ENCODE measurements around the gene ZBTB5.
A peak's percentile ranks its signal among the peaks of the same experiment; 100 is the strongest.
"Not testable (repeated sequence)": the region's sequence is repeated elsewhere in the genome, so short reads cannot be mapped to it uniquely, and the experiment has no call there.

Gene ZBTB5

GRCh38 chr9:37465249-37466036 lies at the start of gene ZBTB5:
TSS of gene ZBTB5 (minus strand) at chr9:37465450. CDS start at chr9:37442551, 22,899 bp downstream.
- POLR2A ChIA-PET = interaction anchor here (0.6 to 1.5 kb wide), 12 partner anchors 16 to 610 kb away, joined by 3 to 10 read pairs (median 4); partner anchors contain the start of gene POLR1E
- TF ChIP-seq, protein P1, sequence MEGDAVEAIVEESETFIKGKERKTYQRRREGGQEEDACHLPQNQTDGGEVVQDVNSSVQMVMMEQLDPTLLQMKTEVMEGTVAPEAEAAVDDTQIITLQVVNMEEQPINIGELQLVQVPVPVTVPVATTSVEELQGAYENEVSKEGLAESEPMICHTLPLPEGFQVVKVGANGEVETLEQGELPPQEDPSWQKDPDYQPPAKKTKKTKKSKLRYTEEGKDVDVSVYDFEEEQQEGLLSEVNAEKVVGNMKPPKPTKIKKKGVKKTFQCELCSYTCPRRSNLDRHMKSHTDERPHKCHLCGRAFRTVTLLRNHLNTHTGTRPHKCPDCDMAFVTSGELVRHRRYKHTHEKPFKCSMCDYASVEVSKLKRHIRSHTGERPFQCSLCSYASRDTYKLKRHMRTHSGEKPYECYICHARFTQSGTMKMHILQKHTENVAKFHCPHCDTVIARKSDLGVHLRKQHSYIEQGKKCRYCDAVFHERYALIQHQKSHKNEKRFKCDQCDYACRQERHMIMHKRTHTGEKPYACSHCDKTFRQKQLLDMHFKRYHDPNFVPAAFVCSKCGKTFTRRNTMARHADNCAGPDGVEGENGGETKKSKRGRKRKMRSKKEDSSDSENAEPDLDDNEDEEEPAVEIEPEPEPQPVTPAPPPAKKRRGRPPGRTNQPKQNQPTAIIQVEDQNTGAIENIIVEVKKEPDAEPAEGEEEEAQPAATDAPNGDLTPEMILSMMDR (IDR thresholded peaks at IDR 0.05; ENCODE audit: control extremely low read depth, extremely low read depth, low read depth, missing control alignments) = no peak
- peak; percentile 97 for DNase-seq (ENCODE audit: extremely low spot score)
- CTCF ChIA-PET = interaction anchor here (1.2 to 1.6 kb wide), 4 partner anchors 10 to 19 kb away, joined by 3 read pairs; no protein-coding TSS in a partner anchor

DNA sequence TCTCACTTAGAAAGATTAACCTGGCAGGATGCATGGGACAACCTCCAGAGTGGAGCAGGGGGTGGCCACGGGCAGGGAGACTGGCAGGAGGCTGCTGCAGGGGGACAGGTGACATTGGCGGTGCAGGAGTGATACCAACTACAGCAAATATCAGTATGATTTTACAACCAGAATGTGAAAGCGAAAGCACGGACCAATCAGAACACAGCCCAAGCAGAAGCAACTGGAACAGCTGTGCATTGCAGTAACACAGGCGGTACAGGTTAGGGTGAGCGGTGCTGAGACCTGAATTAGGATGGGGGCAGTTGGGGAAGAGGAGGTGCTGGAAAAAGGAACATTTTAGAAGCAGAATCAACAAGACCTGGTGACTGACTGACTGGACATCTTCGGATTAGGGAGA lies 49.7 kb upstream of the ZBTB5 start:
- ChIA-PET CTCF (interaction anchor here (1.8 kb wide), 1 partner anchor 48 kb away, joined by 4 read pairs; no protein-coding TSS in a partner anchor), POLR2A (no interaction called here)
- DNase-seq (ENCODE audit: extremely low spot score) = no peak
- TF ChIP-seq, protein P1 (IDR thresholded peaks at IDR 0.05; ENCODE audit: control extremely low read depth, extremely low read depth, low read depth, missing control alignments) = no peak

GRCh38 chr9:37514415-37514814 lies 49.2 kb upstream of the ZBTB5 start:
- CTCF ChIA-PET = interaction anchor here (1.2 kb wide), 1 partner anchor 9 kb away, joined by 3 read pairs; no protein-coding TSS in a partner anchor
- DNase-seq (ENCODE audit: extremely low spot score); POLR2A ChIA-PET: not testable (repeated sequence)

DNA sequence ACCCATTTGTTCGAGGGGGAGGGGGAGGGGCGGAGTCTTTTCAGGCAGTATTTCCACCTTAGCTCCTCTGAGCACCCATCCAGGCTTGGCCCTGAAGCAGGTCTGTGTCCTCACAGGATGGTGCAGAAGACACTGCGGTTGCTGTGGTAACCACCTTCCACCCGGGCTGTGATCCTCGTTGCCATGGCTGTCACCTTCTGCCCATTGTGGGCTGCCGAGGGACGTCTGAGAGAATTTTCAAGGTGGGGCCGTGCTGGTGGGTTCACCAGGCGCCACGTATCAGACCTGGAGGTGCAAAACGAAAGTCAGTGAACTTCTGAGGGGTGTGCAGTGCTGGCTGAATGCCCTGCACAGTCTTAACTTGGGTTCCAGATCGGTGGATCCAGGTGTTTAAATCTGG lies 47.2 kb upstream of the ZBTB5 start:
- ChIA-PET POLR2A (no interaction called here), CTCF (interaction anchor here (1.5 kb wide), 2 partner anchors 9 to 11 kb away, joined by 3 read pairs; no protein-coding TSS in a partner anchor)
- no peak for DNase-seq (ENCODE audit: extremely low spot score)
- TF ChIP-seq, protein P1 (IDR thresholded peaks at IDR 0.05; ENCODE audit: control extremely low read depth, extremely low read depth, low read depth, missing control alignments) = no peak

- DNase-seq (ENCODE audit: extremely low spot score) = peak; percentile 50
- TF ChIP-seq, protein P1 (IDR thresholded peaks at IDR 0.05; ENCODE audit: control extremely low read depth, extremely low read depth, low read depth, missing control alignments) = peak; percentile 22
- ChIA-PET POLR2A (interaction anchor here (1.0 kb wide), 1 partner anchor 26 kb away, joined by 3 read pairs; no protein-coding TSS in a partner anchor), CTCF (interaction anchor here (0.6 to 1.5 kb wide), 4 partner anchors 10 to 92 kb away, joined by 3 to 4 read pairs (median 4); no protein-coding TSS in a partner anchor)
Measured at GRCh38 chr9:37511016-37512010, 46.1 kb upstream of the ZBTB5 start.

GRCh38 chr9:37510053-37510452 lies 44.8 kb upstream of the ZBTB5 start:
- DNase-seq (ENCODE audit: extremely low spot score); POLR2A ChIA-PET: not testable (repeated sequence)
- CTCF ChIA-PET = interaction anchor here (0.6 to 3.1 kb wide), 2 partner anchors 10 to 15 kb away, joined by 3 to 12 read pairs; no protein-coding TSS in a partner anchor

DNA sequence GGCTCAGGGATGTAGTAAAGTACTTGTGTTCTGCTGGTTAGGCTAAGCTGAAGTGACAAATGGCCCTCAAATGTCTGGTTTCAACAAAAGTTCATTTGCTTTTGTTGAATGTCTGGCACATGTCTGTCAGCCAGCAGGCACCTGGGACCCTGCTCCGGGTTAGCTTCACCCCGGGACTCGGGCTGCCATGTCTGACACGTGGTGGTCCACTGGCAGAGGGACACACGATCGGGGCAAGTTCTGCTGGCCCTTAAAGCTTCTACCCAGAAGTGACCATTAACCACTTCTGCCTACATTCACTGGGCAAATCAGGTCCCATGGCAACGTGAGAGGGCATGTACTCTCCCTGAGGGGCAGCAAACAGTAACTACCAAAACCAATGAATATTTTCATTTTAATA lies 44.3 kb upstream of the ZBTB5 start:
- ChIA-PET POLR2A (interaction anchor here (0.6 kb wide), 1 partner anchor 9 kb away, joined by 3 read pairs; no protein-coding TSS in a partner anchor), CTCF (interaction anchor here (0.6 to 3.1 kb wide), 5 partner anchors 8 to 87 kb away, joined by 3 to 12 read pairs (median 3); no protein-coding TSS in a partner anchor)
- no peak for DNase-seq (ENCODE audit: extremely low spot score)
- TF ChIP-seq, protein P1 (IDR thresholded peaks at IDR 0.05; ENCODE audit: control extremely low read depth, extremely low read depth, low read depth, missing control alignments) = no peak

Data from GM10248 (cell line).